H9 (cell line): ENCODE data around the gene KIAA2012. TPM values are rescaled to one million over a fixed set of nuclear protein-coding genes. Genes with fewer than 3 reads are reported as not detected.

ENCODE experiments used
- DNase-seq: peaks from one replicate; pipeline ENCODE4 v3.0.0-alpha.2; 2017
- H2AFZ ChIP-seq: one replicate; pipeline ENCODE4 v1.6.1; 2013; ENCODE audit warnings: mild to moderate bottlenecking, low read length, control low read depth, moderate library complexity
- H2AK5ac ChIP-seq: 2 replicates; pipeline ENCODE4 v1.6.1; 2013; ENCODE audit warnings: low read length, control low read depth, mixed read lengths; ENCODE audit not compliant: insufficient read length
- H2BK120ac ChIP-seq: one replicate; pipeline ENCODE4 v1.6.1; 2013; ENCODE audit warnings: low read depth, mild to moderate bottlenecking, low read length, control low read depth, inconsistent platforms; ENCODE audit not compliant: poor library complexity, severe bottlenecking
- H2BK12ac ChIP-seq: 2 replicates; pipeline ENCODE4 v1.6.1; 2013; ENCODE audit warnings: low read length, control low read depth, mixed read lengths, low read depth; ENCODE audit not compliant: insufficient read length
- H2BK15ac ChIP-seq: 2 replicates; pipeline ENCODE4 v1.6.1; 2013; ENCODE audit warnings: low read depth, low read length, control low read depth
- H2BK20ac ChIP-seq: one replicate; pipeline ENCODE4 v1.6.1; 2013; ENCODE audit warnings: low read depth, mild to moderate bottlenecking, low read length, control low read depth, inconsistent platforms; ENCODE audit not compliant: poor library complexity, severe bottlenecking
- H2BK5ac ChIP-seq: 2 replicates; pipeline ENCODE4 v1.6.1; 2013; ENCODE audit warnings: low read length, control low read depth, mixed read lengths; ENCODE audit not compliant: insufficient read length
- H3K14ac ChIP-seq: 2 replicates; pipeline ENCODE4 v1.6.1; 2013; ENCODE audit warnings: low read length, control low read depth; ENCODE audit not compliant: insufficient read depth
- H3K18ac ChIP-seq: 2 replicates; pipeline ENCODE4 v1.6.1; 2013; ENCODE audit warnings: low read depth, mild to moderate bottlenecking, mixed read lengths, low read length, control low read depth; ENCODE audit not compliant: insufficient read length
- H3K23ac ChIP-seq: 2 replicates; pipeline ENCODE4 v1.6.1; 2013; ENCODE audit warnings: low read length, control low read depth, mixed read lengths, low read depth; ENCODE audit not compliant: insufficient read length
- H3K23me2 ChIP-seq: 2 replicates; pipeline ENCODE4 v1.6.1; 2013; ENCODE audit warnings: low read depth, mild to moderate bottlenecking, mixed read lengths, low read length, control low read depth; ENCODE audit not compliant: insufficient read length, poor library complexity, severe bottlenecking
- H3K27ac ChIP-seq: 2 replicates; pipeline ENCODE4 v1.5.1; 2013; ENCODE audit warnings: low read length, control low read depth, mixed read lengths, low read depth; ENCODE audit not compliant: insufficient read length
- H3K27me3 ChIP-seq: 2 replicates; pipeline ENCODE4 v1.6.1; 2013; ENCODE audit warnings: low read length, control low read depth, inconsistent platforms; ENCODE audit not compliant: insufficient read depth
- H3K4ac ChIP-seq: 2 replicates; pipeline ENCODE4 v1.6.1; 2013; ENCODE audit warnings: low read depth, mild to moderate bottlenecking, control low read depth, inconsistent platforms, low read length, moderate library complexity
- H3K4me1 ChIP-seq: 2 replicates; pipeline ENCODE4 v1.6.1; 2013; ENCODE audit warnings: low read length, control low read depth, inconsistent platforms; ENCODE audit not compliant: insufficient read depth
- H3K4me2 ChIP-seq: 2 replicates; pipeline ENCODE4 v1.6.1; 2013; ENCODE audit warnings: low read length, control low read depth, mixed read lengths; ENCODE audit not compliant: insufficient read length, insufficient read depth
- H3K56ac ChIP-seq: 2 replicates; pipeline ENCODE4 v1.6.1; 2013; ENCODE audit warnings: low read depth, mild to moderate bottlenecking, mixed read lengths, low read length, control low read depth; ENCODE audit not compliant: insufficient read length
- H3K79me1 ChIP-seq: 2 replicates; pipeline ENCODE4 v1.6.1; 2013; ENCODE audit warnings: low read depth, mild to moderate bottlenecking, moderate library complexity, low read length, control low read depth, inconsistent platforms; ENCODE audit not compliant: insufficient read depth, poor library complexity, severe bottlenecking
- H3K79me2 ChIP-seq: 2 replicates; pipeline ENCODE4 v1.6.1; 2013; ENCODE audit warnings: low read length, control low read depth, inconsistent platforms; ENCODE audit not compliant: insufficient read depth
- H3K9ac ChIP-seq: 2 replicates; pipeline ENCODE4 v1.6.1; 2013; ENCODE audit warnings: low read length, control low read depth, mixed read lengths; ENCODE audit not compliant: insufficient read length; ENCODE audit errors: extremely low read depth
- H3K9me3 ChIP-seq: one replicate; pipeline ENCODE4 v1.6.1; 2013; ENCODE audit warnings: low read depth, low read length, inconsistent platforms; ENCODE audit not compliant: control insufficient read depth
- H3T11ph ChIP-seq: one replicate; pipeline ENCODE4 v1.6.1; 2013; ENCODE audit warnings: mild to moderate bottlenecking, low read length, control low read depth, inconsistent platforms
- H4K20me1 ChIP-seq: one replicate; pipeline ENCODE4 v1.6.1; 2013; ENCODE audit not compliant: control insufficient read depth, insufficient read length, insufficient read depth
- H4K5ac ChIP-seq: 2 replicates; pipeline ENCODE4 v1.6.1; 2013; ENCODE audit warnings: low read depth, mild to moderate bottlenecking, mixed read lengths, low read length, control low read depth; ENCODE audit not compliant: insufficient read length
- H4K8ac ChIP-seq: replicated peaks from 2 replicates; pipeline ENCODE4 v1.6.1; 2013; ENCODE audit warnings: low read length, control low read depth, mixed read lengths, low read depth; ENCODE audit not compliant: insufficient read length
- H4K91ac ChIP-seq: 2 replicates; pipeline ENCODE4 v1.6.1; 2013; ENCODE audit warnings: low read depth, mild to moderate bottlenecking, moderate library complexity, mixed read lengths, low read length, control low read depth; ENCODE audit not compliant: insufficient read length
- H3K27ac Mint-ChIP-seq, 3 experiments: 2 replicates in 2 of 3; 3 replicates in 1 of 3; pipeline ENCODE4 v1.8.0; 2020 to 2021; ENCODE audit warnings: mixed read lengths in 3 of 3, mild to moderate bottlenecking in 1 of 3, moderate library complexity in 1 of 3
- H3K27me3 Mint-ChIP-seq: 2 replicates; pipeline ENCODE4 v1.8.0; 2021; ENCODE audit warnings: low read depth, mild to moderate bottlenecking, moderate library complexity, mixed read lengths
- H3K36me3 Mint-ChIP-seq, 3 experiments: 2 replicates in 2 of 3; 3 replicates in 1 of 3; pipeline ENCODE4 v1.8.0; 2020 to 2021; ENCODE audit warnings: low read depth in 3 of 3, mixed read lengths in 3 of 3; ENCODE audit not compliant: insufficient read depth in 1 of 3
- H3K4me1 Mint-ChIP-seq, 2 experiments: 2 replicates each; pipeline ENCODE4 v1.8.0; 2020; ENCODE audit warnings: mixed read lengths in 2 of 2
- H3K4me3 Mint-ChIP-seq, 2 experiments: 2 replicates in 1 of 2; 3 replicates in 1 of 2; pipeline ENCODE4 v1.8.0; 2020 to 2021; ENCODE audit warnings: mild to moderate bottlenecking in 2 of 2, mixed read lengths in 2 of 2, moderate library complexity in 1 of 2
- H3K9me3 Mint-ChIP-seq, 2 experiments: 2 replicates in 1 of 2; 3 replicates in 1 of 2; pipeline ENCODE4 v1.8.0; 2020; ENCODE audit warnings: mild to moderate bottlenecking in 2 of 2, mixed read lengths in 2 of 2, moderate library complexity in 1 of 2
- CTCF ChIP-seq: fragments of 200-600 bp; sonication (generic); conservative IDR thresholded peaks from 3 replicates; pipeline ENCODE4 v1.8.0; 2021; ENCODE audit warnings: antibody characterized with exemption, mild to moderate bottlenecking
- WGBS: extraction: QIAGEN DNeasy Blood & Tissue Kit; methylation state at CpG from one replicate; pipeline ENCODE4 v1.1.7; 2013; ENCODE audit warnings: missing lambda C conversion rate, low lambda C conversion rate, mixed read lengths; ENCODE audit not compliant: insufficient read length; ENCODE audit errors: extremely low coverage; 5-methylcytosine and 5-hydroxymethylcytosine counted together
- total RNA-seq: library from RNA; stranded (reverse); gene quantifications from 2 replicates; pipeline ENCODE4 v1.2.1, GENCODE V29; 2021

Gene KIAA2012
- total RNA-seq, 1 experiment from 2014 or later = not detected

GRCh38 chr2:202116691-202117090 lies 43.6 kb downstream of the KIAA2012 start:
- H3K9me3 ChIP-seq = peaks cover 10% of the 10 kb centered on the region
- H3K79me2 ChIP-seq = no peaks in the 10 kb centered on the region
- no peak overlapping the region for H3K4me3 Mint-ChIP-seq
- no peak overlapping the region for H2BK20ac ChIP-seq
- H4K91ac ChIP-seq = no peak overlapping the region
- H2AFZ ChIP-seq = no peak overlapping the region
- H3K4me1 Mint-ChIP-seq = peaks cover 21% of the 10 kb centered on the region in 2 experiments
- no peaks in the 10 kb centered on the region for H3K23me2 ChIP-seq
- H3K36me3 Mint-ChIP-seq = peaks cover 4 to 15% (median 6%) of the 10 kb centered on the region in 3 experiments; a peak in 5 of 7 replicates
- H3K27ac Mint-ChIP-seq = no peak overlapping the region
- H3K9me3 Mint-ChIP-seq = peaks cover 13 to 17% of the 10 kb centered on the region in 2 experiments
- no peak for DNase-seq
- no peaks in the 10 kb centered on the region for H3K27me3 ChIP-seq
- H3K27ac ChIP-seq = no peak overlapping the region
- no peak overlapping the region for H3K14ac ChIP-seq
- H2BK120ac ChIP-seq = no peak overlapping the region
- H3K79me1 ChIP-seq = no peaks in the 10 kb centered on the region
- no peaks in the 10 kb centered on the region for H3K27me3 Mint-ChIP-seq
- TF ChIP-seq CTCF = no peak
- H3K18ac ChIP-seq = no peak overlapping the region
- H3T11ph ChIP-seq = no peak overlapping the region
- no peak overlapping the region for H2BK15ac ChIP-seq
- H3K56ac ChIP-seq = no peak overlapping the region
- H4K8ac ChIP-seq = no peak overlapping the region
- H3K4me1 ChIP-seq = no peaks in the 10 kb centered on the region; the same call in 1 of the 2 replicates
- no peak overlapping the region for H4K5ac ChIP-seq
- no peak overlapping the region for H2BK12ac ChIP-seq
- H3K4me2 ChIP-seq = no peak overlapping the region
- H3K9ac ChIP-seq = no peak overlapping the region
- H3K23ac ChIP-seq = no peak overlapping the region
- H3K4ac ChIP-seq = no peak overlapping the region
- no peak overlapping the region for H2AK5ac ChIP-seq
- no peaks in the 10 kb centered on the region for H4K20me1 ChIP-seq
- H2BK5ac ChIP-seq = no peak overlapping the region
- no CpG with 5 or more reads among the region's 1 CpG for WGBS
